GM21515 (cell line): ENCODE measurements around the gene PSENEN.

Experiments
- ATAC-seq: cut with Tn5 transposase; IDR thresholded peaks from one replicate; pipeline ENCODE4 v1.9.1; 2021; ENCODE audit not compliant: unreplicated experiment

The PSENEN gene

DNA sequence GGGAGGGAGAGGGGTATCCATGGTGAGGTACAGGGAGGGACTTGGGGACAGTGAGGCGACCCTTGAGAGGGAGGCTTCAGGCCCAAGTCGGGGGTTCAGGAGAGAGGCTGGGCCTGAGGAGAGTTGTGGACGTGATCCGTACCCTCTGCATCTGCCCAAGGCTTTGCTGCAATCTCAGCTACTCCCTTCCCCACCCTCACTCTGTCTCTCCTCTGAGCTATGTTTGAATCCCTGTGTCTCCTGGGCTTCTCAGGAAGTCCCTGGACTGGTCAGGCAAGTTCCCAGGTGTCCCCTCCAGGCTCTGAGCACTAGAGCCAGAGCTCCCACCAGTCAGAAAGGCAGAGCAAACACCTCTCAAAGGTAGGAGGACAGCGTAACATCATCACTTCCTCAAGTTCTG, 4.7 kb downstream of the PSENEN start:
- no peak for ATAC-seq

DNA sequence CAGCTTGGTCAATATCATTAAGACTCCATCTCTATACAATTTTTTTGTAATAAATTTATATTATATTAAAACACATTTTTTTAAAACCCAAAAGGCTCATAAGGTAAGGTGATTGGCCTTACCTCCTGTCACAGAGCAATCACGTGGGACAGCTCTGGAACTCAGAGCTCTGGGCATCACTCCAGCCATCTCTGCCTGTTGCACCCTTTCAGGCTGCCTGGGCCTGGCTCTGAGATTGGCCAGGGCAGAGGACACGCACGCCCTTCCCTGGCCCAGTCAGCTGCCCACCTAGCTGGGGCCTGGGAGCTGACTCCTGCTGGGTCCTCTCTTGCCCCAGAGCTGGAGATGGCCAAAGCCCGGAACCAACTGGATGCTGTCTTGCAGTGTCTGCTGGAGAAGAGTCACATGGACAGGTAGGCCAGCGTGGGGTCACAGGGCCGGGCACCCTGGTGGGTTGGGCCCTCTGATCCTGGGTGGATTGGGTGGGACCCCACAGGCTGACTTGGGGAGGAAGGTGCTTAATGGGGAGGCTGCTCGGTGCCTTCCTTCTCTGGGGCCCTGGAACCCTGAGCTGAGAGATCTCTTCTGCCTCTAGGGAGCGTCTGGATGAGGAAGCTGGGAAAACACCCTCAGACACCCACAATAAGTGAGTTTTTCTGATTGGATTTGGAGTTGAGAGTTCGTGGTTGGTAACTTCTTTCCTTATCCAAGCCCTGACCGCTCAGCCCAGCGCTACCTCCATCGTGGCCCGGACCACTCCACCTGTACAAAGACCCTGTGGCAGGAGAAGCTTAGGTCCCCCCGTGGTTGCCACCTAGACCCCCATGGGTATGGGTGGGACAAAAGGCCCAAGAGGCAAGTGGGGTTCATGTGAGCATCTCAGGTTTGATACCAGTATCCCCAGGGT, 6.6 kb downstream of the PSENEN start:
- ATAC-seq, result no peak

DNA sequence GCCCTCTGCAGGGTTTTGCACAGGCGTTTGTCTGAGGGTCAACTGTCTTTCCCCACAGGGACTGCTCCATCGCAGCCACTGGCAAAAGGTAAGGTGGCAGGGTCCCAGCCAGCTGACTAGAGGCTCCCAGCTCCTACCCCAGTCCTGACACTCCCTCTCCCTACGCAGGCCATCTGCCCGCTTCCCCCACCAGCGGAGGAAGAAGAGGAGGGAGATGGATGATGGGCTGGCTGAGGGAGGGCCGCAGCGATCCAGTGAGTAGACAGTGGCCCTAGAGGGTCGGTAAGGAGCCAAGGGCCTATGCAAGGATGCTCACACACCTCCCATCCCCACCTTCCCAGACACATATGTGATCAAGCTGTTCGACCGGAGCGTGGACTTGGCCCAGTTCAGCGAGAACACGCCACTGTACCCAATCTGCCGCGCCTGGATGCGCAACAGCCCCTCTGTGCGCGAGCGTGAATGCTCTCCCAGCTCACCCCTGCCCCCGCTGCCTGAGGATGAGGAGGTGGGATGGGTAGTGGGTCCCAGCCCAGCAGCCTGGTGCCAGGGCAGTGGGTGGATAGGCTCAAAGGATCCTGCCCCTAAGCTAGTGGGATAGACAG, 7.4 kb downstream of the PSENEN start:
- no peak for ATAC-seq

DNA sequence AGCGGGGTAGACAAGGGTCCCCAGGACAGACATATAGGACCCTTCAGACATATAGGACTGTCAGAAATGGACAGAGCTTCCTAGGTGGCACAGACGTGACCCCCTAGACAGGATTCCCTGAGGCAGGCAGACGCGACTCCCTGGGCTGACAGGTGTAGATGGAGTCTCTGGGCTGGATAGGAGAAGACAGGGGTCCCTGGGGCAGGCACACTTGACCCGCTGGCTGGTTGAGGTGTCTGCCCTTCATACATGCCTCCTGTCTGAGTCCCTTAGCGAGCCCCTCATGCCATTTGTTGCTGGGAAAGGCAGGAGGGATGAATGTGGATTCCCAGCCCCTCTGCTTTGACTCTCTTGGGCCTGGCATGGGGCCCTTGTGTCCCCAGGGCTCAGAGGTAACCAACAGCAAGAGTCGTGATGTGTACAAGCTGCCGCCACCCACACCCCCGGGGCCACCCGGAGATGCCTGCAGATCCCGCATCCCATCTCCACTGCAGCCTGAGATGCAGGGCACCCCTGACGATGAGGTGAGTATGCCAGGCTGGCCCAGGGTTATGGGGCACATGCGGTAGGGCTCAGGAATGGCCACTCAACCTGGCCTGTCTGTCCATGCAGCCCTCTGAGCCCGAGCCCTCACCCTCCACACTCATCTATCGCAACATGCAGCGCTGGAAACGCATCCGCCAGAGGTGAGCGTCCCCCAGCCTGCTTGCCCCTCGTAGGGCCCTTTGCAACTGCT, 8.4 kb downstream of the PSENEN start:
- no peak for ATAC-seq

DNA sequence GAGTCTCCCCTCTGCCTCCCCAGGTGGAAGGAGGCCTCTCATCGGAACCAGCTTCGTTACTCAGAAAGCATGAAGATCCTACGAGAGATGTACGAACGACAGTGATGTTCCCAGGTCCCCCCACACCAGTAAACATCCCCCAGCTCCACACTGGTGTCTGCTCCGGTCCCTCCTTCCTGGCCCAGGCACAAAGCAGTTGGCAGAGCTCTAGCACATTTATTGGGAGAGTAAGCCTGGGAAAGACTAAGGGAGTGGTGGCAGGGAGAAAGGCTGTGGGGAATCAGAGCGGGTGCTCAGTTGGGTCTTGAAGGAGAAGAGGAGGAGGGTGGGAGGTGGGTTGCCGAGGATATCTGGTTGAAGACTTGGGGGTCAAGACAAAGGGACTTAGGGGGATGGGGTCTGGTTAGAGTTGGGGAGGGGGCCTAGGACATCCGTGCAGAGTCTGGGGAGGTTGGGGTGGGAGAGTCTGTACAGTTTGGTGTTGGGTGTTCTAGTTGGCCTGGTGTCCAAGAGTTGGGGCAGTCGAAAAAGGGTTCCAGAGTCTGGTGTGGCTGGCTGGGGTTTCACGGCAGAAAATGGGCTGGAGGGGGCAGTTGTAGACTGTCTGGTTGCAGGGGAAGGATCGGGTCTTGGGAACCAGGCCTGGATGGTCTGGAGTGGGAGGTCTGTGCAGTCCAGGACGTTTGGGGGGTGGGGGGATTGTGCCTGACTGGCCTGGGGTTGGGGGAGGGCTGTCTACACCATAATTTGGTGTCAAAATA, 9.1 kb downstream of the PSENEN start:
- no peak for ATAC-seq

DNA sequence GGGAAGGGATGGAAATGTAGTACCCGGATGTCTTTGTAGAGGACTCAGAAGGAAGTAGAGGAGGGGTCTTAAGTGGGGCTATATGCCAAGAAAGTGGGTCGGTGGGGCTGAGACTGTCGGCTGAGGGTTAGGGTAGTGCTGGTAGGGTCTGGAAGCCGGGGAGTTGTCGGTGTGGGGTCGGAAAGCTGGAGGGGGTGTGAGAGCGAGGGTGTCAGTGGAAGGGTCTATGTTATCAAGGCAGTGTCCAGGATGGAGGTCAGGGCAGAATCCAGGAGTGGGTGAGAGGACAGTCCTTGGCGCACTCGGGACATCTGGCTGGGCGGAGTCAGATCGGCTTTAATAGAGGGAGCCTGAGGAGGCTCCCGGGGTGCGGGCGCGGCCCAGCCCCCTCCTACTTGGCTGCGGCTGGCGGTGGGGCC, 9.7 kb downstream of the PSENEN start:
- ATAC-seq, result no peak

DNA sequence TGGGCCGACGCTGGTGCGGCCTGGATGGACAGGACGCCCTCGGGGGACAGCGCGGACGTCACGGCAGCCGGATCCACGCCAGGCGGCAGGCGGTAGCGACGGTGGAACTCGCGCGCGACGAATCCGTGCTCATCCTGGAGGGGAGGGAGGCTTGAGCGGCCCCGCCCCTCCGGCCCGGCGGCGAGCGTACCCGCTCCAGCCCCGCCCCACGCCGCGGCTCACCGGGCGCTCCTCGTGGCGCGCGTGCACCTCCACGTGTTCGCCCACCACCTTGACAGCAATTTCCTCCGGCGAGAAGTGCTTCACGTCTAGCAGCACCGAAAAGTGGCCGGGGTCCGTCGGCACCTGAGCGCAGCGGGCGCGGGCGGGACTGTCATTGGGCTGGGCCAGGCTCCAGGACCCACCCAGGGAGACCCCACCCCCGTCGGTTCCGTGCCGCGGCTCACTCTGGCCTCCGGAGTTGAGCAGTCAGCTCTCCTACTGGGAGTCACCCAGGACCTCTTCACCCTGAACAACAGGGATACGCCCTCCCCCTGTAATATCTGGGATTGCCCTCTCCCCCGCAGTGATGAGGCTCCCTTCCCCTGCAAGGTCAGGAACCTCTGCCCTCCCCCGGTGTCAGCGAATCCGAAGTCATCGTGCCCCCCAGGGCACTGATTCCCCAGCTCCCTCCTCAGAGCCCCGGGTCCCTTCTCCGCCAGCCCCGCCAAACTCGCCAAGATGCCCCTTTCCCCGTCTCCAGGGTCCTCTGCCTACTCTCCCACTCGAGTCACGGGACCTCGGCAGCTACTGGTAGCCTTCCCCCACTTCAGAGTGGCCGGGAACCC, 10.3 kb downstream of the PSENEN start:
- ATAC-seq, result no peak

DNA sequence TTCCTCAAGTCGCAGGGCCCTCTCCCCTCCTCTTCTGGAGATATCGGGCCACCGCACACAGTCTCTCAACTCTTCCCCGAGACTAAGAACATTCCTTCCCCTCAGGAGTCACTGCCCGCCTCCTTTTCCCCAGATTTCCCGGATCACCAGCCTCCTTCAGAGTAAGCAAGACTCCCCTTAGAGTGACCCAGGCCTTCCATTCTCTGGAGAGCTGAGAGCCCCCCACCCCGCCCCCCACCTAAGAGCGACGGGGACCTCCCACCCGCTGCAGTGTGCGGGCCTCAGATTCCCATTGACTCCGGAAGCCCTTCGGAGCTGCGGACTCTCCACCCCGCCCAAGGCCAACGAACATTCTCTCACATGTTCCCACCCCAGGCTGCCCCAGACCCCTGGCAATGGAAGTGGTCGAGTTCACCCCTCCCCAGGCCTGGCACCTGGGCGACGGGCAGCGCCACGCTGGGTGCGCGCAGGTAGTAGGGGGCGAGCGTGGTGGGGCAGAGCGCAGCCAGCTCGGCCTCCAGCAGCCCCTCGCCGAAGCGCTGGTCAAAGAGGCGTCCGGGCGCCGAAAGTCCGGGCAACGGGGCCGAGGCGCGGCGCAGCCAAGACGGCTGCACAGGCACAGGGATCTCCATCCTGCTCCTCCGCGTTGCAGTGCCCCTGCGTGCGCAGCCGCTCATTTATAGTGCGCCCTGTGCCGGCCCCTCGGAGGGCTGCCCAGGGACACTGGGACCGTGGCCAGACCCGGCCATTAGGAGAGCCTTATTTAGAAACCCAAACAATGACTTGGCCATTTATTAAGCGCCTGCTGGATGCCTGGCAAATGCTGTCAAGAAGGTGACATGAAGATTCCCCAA, 11.2 kb downstream of the PSENEN start, which contains the start of gene HSPB6:
Gene HSPB6 (minus strand): TSS at position 653 of the 854 bp plus-strand sequence. CDS start 21 bp downstream, at position 632.
- ATAC-seq, result no peak

DNA sequence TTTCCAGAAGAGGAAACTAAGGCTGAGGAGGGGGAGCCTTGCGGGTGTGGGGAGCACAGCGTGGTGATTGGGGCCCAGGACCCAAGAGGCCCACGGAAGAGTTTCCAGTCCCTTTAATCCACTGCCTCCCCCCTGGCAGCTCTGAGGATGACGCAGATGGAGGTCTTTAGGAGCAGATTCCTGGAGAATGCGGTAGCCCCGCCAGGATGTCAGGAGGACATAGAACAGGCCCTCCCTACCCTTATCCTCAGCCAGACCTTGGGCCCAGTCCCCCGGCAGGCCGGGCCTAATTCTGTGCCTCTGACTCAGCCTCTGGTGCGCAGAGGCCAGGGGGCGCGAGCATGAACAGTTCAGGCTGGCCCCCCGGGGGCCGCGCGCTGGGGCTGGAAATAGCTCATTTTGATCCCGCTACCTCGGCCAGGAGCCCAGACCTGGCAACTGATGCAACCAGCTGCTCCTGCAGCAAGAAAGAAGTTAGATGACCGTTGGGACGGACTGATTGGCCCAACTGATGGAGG, 11.8 kb downstream of the PSENEN start:
- no peak for ATAC-seq

DNA sequence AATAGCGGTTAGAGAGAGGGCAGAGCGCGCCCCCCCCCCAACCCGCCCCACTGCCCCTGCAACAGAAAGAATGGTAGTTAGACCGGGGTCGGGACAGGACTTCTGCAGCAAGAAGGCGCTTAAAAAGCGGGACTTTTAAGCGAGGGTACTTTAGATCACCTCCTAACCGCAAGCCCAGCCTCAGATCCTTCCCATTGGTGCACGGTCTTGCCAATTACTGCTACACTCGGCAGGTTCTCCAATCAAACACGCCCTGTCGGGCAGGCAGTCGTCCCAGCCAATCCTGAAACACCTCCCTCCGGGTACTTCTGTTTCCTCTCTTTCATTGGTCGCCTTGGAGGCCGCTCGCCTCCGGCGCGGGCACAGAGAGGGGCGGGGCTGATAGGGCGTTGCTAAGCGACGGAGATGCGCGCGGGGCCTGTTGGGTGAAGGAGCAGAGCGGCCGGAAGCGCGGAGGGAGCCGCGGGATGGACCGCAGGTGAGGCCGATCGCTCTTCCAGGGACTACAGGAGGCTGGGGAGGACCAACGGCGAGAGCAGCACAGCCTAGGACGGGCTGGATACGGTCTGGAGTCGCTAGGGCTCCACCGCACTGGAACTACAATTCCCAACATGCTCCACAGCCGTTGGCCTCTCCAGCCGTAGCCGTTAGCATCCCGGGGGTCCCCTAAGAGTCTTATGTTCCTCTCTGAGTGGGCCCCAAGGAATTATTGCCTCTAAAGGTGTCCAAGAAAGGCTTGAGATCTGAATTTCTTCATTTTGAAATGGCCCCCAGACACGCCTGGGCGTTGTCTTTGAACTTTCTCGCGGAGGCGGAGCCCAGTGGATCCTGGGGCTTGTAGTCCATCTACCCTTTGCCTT, 12.5 kb downstream of the PSENEN start, which contains the start of gene PROSER3:
Gene PROSER3 (plus strand): TSS at position 428 of the 860 bp plus-strand sequence. CDS start 40 bp downstream, at position 468.
- ATAC-seq, result peak; percentile 91

DNA sequence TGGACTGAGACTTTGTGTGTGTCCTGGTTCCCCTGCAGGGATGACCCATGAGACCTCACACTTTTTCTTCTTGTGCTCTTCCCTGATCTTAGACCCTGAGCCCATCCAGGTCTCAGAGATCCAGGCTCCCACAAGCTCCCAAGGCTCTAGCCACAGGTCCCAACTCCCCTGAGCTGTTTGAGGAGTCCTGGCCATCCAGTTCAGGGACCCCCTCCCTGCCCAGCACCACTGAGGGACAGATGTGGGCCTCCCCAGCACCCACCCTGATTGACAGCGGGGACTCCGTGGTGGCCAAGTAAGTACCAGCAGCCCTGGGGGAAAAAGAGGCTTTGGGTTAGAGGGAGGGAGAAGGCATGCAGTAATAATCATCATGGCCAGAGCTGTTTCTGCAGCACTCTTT, 14.2 kb downstream of the PSENEN start:
- no peak for ATAC-seq

DNA sequence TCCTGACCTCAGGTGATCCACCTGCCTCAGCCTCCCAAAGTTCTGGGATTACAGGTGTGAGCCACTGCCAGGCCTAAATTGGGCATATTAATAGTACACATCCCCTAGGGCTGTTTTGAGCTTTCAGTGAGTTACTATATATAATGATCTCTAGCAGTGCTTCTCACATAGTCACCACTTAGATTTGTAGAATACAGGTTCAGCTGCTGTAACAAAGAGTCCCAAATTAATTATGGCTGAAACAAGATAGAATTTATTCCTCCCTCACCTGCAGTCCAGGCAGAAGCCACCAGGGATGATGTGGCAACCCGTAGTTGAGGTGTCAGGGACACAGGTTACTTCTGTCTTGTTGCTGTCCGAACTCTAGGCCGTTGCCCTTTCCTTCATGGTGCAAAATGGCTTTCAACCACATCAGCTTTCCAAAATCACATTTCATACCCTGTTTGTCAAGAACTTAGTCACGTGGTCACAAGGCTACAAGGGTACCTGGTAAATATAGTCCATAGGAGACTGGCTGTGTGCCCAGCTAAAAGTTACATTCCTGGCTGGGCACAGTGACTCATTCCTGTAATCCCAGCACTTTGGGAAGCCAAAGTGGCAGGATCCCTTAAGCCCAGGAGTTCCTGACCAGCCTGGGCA, 15.4 kb downstream of the PSENEN start:
- no peak for ATAC-seq

DNA sequence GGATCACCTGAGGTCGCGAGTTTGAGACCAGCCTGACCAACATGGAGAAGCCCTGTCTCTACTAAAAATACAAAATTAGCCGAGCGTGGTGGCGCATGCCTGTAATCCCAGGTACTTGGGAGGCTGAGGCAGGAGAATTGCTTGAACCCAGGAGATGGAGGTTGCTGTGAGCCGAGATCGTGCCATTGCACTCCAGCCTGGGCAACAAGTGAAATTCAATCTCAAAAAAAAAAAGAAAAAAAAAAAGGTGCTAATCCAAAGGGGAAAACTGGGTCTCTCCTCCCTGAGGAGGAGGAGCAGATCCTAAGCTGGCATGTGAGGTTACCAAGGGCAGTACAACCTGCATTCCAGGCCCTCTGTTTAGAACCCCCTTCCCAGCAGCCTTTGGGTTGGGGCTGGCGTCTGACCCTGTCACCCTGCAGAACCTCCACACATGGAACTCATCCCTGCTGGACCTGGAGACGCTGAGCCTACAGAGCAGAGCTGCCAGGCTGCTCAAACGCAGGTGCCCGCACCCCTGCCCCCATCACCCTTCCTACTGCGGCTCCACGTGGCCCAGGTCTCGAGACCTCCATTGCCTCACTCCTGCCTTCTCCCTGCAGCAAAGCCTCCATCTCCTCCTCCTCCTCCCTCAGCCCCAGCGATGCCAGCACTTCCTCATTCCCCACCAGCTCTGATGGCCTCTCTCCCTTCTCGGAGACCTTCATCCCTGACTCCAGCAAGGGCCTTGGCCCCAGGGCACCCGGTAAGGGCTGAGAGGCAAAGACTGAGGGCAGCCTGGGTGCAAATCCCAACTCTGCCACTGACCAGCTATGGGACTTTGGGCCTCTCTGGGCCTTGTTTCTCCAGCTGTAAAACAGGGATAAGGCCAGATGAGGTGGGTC, 19.2 kb downstream of the PSENEN start:
- ATAC-seq, result no peak

DNA sequence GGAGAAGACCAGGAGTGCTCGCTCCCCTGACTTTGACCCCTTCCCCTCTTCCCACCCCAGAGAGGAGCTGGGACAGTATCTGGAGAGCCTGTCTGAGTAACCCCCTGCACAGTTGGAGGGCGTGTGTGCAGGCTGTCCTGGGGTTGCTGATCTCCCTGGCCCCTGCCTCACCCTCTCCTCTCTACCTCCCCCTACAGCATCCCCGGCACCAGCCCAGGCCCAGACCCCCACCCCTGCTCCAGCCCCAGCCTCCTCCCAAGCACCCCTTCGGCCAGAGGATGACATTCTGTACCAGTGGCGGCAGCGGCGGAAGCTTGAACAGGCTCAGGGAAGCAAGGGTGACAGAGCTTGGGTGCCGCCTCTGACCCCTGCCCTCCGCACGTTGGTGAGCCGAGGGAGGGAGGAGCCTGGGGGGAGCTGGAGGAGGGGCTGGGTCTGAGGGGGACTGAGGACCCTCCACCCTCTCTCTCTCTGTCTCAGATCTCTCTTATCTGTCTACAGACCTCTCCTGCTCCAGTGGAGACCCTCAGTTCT, 21.2 kb downstream of the PSENEN start:
- no peak for ATAC-seq

DNA sequence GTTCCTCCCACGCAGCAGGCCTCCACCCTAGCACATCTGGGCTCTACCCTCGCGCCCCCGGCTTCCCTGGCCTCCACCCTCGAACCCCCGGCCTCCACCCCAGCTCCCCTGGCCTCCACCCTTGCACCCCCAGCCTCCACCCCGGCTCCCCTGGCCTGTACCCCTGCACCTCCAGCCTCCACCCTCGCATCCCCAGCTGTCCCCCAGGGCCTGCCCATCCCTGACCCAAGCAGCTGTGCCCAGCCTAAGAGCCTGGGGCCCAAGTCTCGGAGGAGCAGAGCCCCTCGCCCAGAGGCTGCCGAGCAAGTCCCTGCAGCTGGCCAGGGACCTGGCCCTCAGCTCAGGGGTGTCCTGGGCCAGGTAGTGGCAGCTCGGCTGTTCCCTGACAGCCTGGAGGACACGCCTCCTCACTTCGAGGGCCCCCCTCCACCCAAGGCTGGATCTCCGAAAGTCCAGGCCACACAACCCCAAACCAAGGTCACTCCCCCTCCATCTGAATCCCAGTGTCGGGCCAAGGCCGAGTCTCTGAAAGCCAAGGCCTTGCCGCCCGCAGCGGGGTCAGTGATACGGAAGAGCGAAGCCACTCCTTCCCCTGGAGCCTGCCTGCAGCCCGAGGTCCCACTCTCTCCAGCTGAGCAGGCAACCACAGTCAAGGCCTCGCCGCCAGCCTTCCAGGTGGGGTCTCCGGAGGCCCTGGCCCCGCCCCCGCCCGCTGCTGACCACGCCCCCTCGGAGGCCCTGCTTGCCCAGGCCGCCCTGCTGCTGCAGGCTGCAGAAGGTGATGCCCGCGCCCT, 22.0 kb downstream of the PSENEN start:
- no peak for ATAC-seq
